HCT116 (cell line): ENCODE data around the gene CALCB. TPM values are rescaled to one million over a fixed set of nuclear protein-coding genes. Genes with fewer than 3 reads are reported as not detected.

Experiments
- ATAC-seq: fragments of 200-7000 bp; cut with Tn5 transposase; 2 replicates; pipeline ENCODE4 v1.9.1; 2020; ENCODE audit warnings: mild to moderate bottlenecking, moderate library complexity
- BruUV-seq: library from RNA; stranded (reverse); fragments of 400-500 nt; replicated peaks from 2 replicates; lab custom pipeline; 2021; lab: Mats Ljungman, UMichigan
- CTCF ChIA-PET: fragments of 300-600 bp; sonication (Branson Sonifier 250); formaldehyde crosslinking; loops from one replicate; lab custom pipeline; 2021; ENCODE audit warnings: antibody characterized with exemption; lab: Charles Lee
- POLR2A ChIA-PET: fragments of 300-600, 350-600 bp; sonication (Branson Sonifier 250); formaldehyde crosslinking; loops from one replicate; lab custom pipeline; 2021; ENCODE audit warnings: antibody characterized with exemption; lab: Charles Lee
- RAD21 ChIA-PET, 2 experiments: fragments of 300-600 bp; sonication (Branson Sonifier 250); formaldehyde crosslinking; loops; one replicate each; lab custom pipeline; 2023; ENCODE audit warnings: low total read pairs in 2 of 2; ENCODE audit not compliant: uncharacterized antibody in 2 of 2, unreplicated experiment in 2 of 2, low non-redundant PET in 1 of 2; lab: Charles Lee
- DNase-seq: peaks from one replicate; pipeline ENCODE4 v3.0.0-alpha.2; 2010; ENCODE audit warnings: low read depth, low spot score
- H2AFZ ChIP-seq: fragments of 200-600 bp; shearing (Covaris generic), sonication (generic); 2 replicates; pipeline ENCODE4 v1.6.1; 2017; ENCODE audit warnings: low read depth, mixed run types, mixed read lengths, antibody characterized with exemption, low read length; ENCODE audit not compliant: poor library complexity, severe bottlenecking
- H3K27ac ChIP-seq: 2 replicates; pipeline ENCODE4 v1.5.1; 2012; ENCODE audit warnings: low read depth, low read length
- H3K27me3 ChIP-seq: fragments of 200-600 bp; sonication (generic); 2 replicates; pipeline ENCODE4 v1.6.1; 2016; ENCODE audit warnings: mixed run types, low read length, mixed read lengths; ENCODE audit not compliant: insufficient read depth
- H3K36me3 ChIP-seq, 2 experiments: fragments of 200-500 bp in 1 of 2; fragments of 200-600 bp in 1 of 2; sonication (Bioruptor generic) in 1 of 2; sonication (generic) in 1 of 2; 2 replicates each; pipeline versions ENCODE4 v1.5.1 to v1.6.1; 2014 to 2016; ENCODE audit warnings: low read length in 2 of 2, inconsistent platforms in 1 of 2, mixed read lengths in 1 of 2, mixed run types in 1 of 2; ENCODE audit not compliant: insufficient read depth in 2 of 2, control insufficient read depth in 1 of 2
- H3K4me1 ChIP-seq, 2 experiments: fragments of 200-600 bp in 1 of 2; sonication (generic) in 1 of 2; 2 replicates each; pipeline versions ENCODE4 v1.5.1 to v1.6.1; 2012 to 2017; ENCODE audit warnings: low read length in 2 of 2, inconsistent platforms in 1 of 2, mild to moderate bottlenecking in 1 of 2, mixed read lengths in 1 of 2, mixed run types in 1 of 2, moderate library complexity in 1 of 2; ENCODE audit not compliant: insufficient read depth in 2 of 2, control insufficient read depth in 1 of 2
- H3K4me2 ChIP-seq: fragments of 200-600 bp; sonication (generic); 2 replicates; pipeline ENCODE4 v1.6.1; 2017; ENCODE audit warnings: mixed run types, low read length, mixed read lengths
- H3K4me3 ChIP-seq, 2 experiments: fragments of 200-600 bp in 1 of 2; sonication (generic) in 1 of 2; replicated peaks in 1 of 2; 2 replicates each; pipeline ENCODE4 v1.5.1; 2011 to 2016; ENCODE audit warnings: low read length in 2 of 2, control low read depth in 1 of 2, low read depth in 1 of 2, mild to moderate bottlenecking in 1 of 2, mixed read lengths in 1 of 2, mixed run types in 1 of 2
- H3K79me2 ChIP-seq: fragments of 200-600 bp; sonication (generic); 2 replicates; pipeline ENCODE4 v1.6.1; 2017; ENCODE audit warnings: mild to moderate bottlenecking, mixed run types, low read length, moderate library complexity, mixed read lengths; ENCODE audit not compliant: insufficient read depth
- H3K9ac ChIP-seq: fragments of 200-600 bp; sonication (generic); 2 replicates; pipeline ENCODE4 v1.6.1; 2016; ENCODE audit warnings: low read length, mixed read lengths
- H3K9me2 ChIP-seq: fragments of 200-600 bp; sonication (generic), shearing (Covaris generic); 2 replicates; pipeline ENCODE4 v1.6.1; 2017; ENCODE audit warnings: mixed run types, mild to moderate bottlenecking, moderate library complexity; ENCODE audit not compliant: insufficient read depth
- H3K9me3 ChIP-seq, 2 experiments: fragments of 200-500 bp in 1 of 2; fragments of 200-600 bp in 1 of 2; sonication (Bioruptor generic) in 1 of 2; sonication (generic) in 1 of 2; 2 replicates each; pipeline ENCODE4 v1.6.1; 2014 to 2017; ENCODE audit warnings: low read length in 2 of 2, mixed read lengths in 2 of 2, inconsistent platforms in 1 of 2, low read depth in 1 of 2, mild to moderate bottlenecking in 1 of 2, mixed run types in 1 of 2, moderate library complexity in 1 of 2; ENCODE audit not compliant: control insufficient read depth in 1 of 2, insufficient read depth in 1 of 2
- H4K20me1 ChIP-seq: fragments of 200-600 bp; sonication (generic), shearing (Covaris generic); 2 replicates; pipeline ENCODE4 v1.6.1; 2017; ENCODE audit warnings: mixed run types, mild to moderate bottlenecking, moderate library complexity; ENCODE audit not compliant: insufficient read depth
- CBX3 ChIP-seq: IDR thresholded peaks from 2 replicates; pipeline ENCODE4 v1.6.1; 2012; ENCODE audit warnings: low read depth
- ELF1 ChIP-seq: IDR thresholded peaks from 2 replicates; pipeline ENCODE4 v1.6.1; 2012; ENCODE audit warnings: low read depth, borderline replicate concordance
- EZH2 ChIP-seq: fragments of 200-600 bp; sonication (generic); IDR thresholded peaks from 2 replicates; pipeline ENCODE4 v1.6.1; 2017; ENCODE audit warnings: antibody characterized with exemption, mixed run types
- EZH2phosphoT487 ChIP-seq: fragments of 200-600 bp; IDR thresholded peaks from 2 replicates; pipeline ENCODE4 v1.6.1; 2018; ENCODE audit warnings: antibody characterized with exemption, borderline replicate concordance
- RAD21 ChIP-seq: IDR thresholded peaks from 2 replicates; pipeline ENCODE4 v1.6.1; 2012; ENCODE audit warnings: low read depth, mild to moderate bottlenecking
- SIN3A ChIP-seq: IDR thresholded peaks from 2 replicates; pipeline ENCODE4 v1.6.1; 2012; ENCODE audit warnings: low read depth
- SRF ChIP-seq: IDR thresholded peaks from 2 replicates; pipeline ENCODE4 v1.6.1; 2012; ENCODE audit warnings: low read depth
- TCF7L2 ChIP-seq: IDR thresholded peaks from 2 replicates; pipeline ENCODE4 v1.7.0; 2011; ENCODE audit warnings: borderline replicate concordance, inconsistent platforms; ENCODE audit not compliant: insufficient read depth, insufficient read length; ENCODE audit errors: extremely low read depth
- YY1 ChIP-seq: IDR thresholded peaks from 2 replicates; pipeline ENCODE4 v1.6.1; 2011; ENCODE audit warnings: low read length, low read depth, moderate library complexity, mild to moderate bottlenecking; ENCODE audit not compliant: insufficient replicate concordance; ENCODE audit errors: extremely low read depth
- ZFX ChIP-seq: fragments of 450-650 bp; IDR thresholded peaks from 2 replicates; pipeline ENCODE4 v1.6.1; 2017
- ZNF274 ChIP-seq: fragments of 200-500 bp; sonication (Bioruptor generic); IDR thresholded peaks from 2 replicates; pipeline ENCODE4 v1.6.1; 2014; ENCODE audit warnings: mild to moderate bottlenecking, low read depth, low read length, inconsistent platforms
- intact Hi-C: fragments of 100-400 bp; cut with micrococcal nuclease; formaldehyde crosslinking; loops from 2 replicates; pipeline ENCODE4 v1.10.0; 2022
- total RNA-seq: library from RNA; stranded (reverse); gene quantifications from one replicate; pipeline ENCODE4 v1.2.1, GENCODE V29; 2021; ENCODE audit not compliant: unreplicated experiment
- TF ChIP-seq, protein P1 (sequence below): IDR thresholded peaks from 2 replicates; pipeline ENCODE4 v1.6.1; 2012; ENCODE audit warnings: low read depth
- TF ChIP-seq, protein P2 (sequence below): IDR thresholded peaks from 2 replicates; pipeline ENCODE4 v1.6.1; 2012
- TF ChIP-seq, protein P3 (sequence below): IDR thresholded peaks from 2 replicates; pipeline ENCODE4 v1.6.1; 2012

The CALCB gene
- total RNA-seq, 1 experiment from 2014 or later = 0.22 TPM

DNA sequence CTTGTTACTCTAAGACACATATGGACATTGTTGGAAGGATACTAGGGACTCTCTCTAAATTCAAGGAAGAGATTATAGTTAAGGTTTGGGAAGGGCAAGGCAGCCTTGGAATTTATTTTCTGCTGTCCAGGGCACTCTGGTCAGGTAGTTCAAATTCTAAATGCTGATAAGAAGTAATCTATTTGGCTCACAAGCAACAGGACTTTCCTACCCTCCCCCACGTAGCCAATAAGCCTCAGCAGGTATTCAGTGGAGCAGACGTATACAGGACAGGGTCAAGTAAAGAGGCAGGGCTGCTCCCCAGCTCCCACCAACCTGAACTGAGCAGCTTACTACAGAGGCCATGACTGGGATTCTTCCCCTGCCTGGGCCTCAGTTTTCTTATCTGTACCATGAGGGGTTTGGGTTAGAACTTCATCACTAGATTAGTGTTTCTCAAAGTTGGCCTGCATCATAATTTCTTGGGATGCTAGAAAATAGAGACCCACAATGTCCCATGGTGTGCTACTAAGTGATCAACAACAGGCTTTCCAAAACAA lies 35.3 kb downstream of the CALCB start:
- DNase-seq = no peak
- ChIA-PET CTCF (no interaction called here), RAD21 (no interaction called here), POLR2A (no interaction called here)
- intact Hi-C loops = no loop called here
- Histone ChIP-seq H3K27ac (no peak overlapping the region), H3K4me3 (no peak overlapping the region), H3K9ac (no peak overlapping the region), H3K4me2 (no peak overlapping the region), H2AFZ (no peak overlapping the region), H3K9me3 (no peaks in the 10 kb centered on the region), H3K4me1 (peaks cover 22 to 37% of the 10 kb centered on the region in 2 experiments), H3K36me3 (no peaks in the 10 kb centered on the region), H3K27me3 (no peaks in the 10 kb centered on the region), H3K9me2 (no peaks in the 10 kb centered on the region), H3K79me2 (no peaks in the 10 kb centered on the region), H4K20me1 (no peaks in the 10 kb centered on the region)
- BruUV-seq = no TSS peak
- ATAC-seq = no peak
- TF ChIP-seq, protein P1, sequence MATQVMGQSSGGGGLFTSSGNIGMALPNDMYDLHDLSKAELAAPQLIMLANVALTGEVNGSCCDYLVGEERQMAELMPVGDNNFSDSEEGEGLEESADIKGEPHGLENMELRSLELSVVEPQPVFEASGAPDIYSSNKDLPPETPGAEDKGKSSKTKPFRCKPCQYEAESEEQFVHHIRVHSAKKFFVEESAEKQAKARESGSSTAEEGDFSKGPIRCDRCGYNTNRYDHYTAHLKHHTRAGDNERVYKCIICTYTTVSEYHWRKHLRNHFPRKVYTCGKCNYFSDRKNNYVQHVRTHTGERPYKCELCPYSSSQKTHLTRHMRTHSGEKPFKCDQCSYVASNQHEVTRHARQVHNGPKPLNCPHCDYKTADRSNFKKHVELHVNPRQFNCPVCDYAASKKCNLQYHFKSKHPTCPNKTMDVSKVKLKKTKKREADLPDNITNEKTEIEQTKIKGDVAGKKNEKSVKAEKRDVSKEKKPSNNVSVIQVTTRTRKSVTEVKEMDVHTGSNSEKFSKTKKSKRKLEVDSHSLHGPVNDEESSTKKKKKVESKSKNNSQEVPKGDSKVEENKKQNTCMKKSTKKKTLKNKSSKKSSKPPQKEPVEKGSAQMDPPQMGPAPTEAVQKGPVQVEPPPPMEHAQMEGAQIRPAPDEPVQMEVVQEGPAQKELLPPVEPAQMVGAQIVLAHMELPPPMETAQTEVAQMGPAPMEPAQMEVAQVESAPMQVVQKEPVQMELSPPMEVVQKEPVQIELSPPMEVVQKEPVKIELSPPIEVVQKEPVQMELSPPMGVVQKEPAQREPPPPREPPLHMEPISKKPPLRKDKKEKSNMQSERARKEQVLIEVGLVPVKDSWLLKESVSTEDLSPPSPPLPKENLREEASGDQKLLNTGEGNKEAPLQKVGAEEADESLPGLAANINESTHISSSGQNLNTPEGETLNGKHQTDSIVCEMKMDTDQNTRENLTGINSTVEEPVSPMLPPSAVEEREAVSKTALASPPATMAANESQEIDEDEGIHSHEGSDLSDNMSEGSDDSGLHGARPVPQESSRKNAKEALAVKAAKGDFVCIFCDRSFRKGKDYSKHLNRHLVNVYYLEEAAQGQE = no peak
- TF ChIP-seq YY1 = no peak
- no peak for TF ChIP-seq ZFX
- TF ChIP-seq EZH2 = no peak
- no peak for TF ChIP-seq ELF1
- no peak for TF ChIP-seq SIN3A
- no peak for TF ChIP-seq CBX3
- no peak for TF ChIP-seq ZNF274
- TF ChIP-seq SRF = no peak
- TF ChIP-seq, protein P2, sequence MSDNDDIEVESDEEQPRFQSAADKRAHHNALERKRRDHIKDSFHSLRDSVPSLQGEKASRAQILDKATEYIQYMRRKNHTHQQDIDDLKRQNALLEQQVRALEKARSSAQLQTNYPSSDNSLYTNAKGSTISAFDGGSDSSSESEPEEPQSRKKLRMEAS = no peak
- TF ChIP-seq EZH2phosphoT487 = no peak
- no peak for TF ChIP-seq TCF7L2
- TF ChIP-seq, protein P3, sequence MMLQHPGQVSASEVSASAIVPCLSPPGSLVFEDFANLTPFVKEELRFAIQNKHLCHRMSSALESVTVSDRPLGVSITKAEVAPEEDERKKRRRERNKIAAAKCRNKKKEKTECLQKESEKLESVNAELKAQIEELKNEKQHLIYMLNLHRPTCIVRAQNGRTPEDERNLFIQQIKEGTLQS = no peak
- TF ChIP-seq RAD21 = no peak
